Keratinocyte (primary cell): ENCODE data around the gene MLLT10. TPM values are rescaled to one million over a fixed set of nuclear protein-coding genes. Genes with fewer than 3 reads are reported as not detected.

Experiments
- DNase-seq: peaks from one replicate; pipeline ENCODE4 v3.0.0-alpha.2; 2011; ENCODE audit warnings: low read depth, missing footprints, low spot score
- FAIRE-seq: peaks from 2 replicates; lab custom pipeline; 2011; peaks lifted over from hg19 to GRCh38; lab: Jason Lieb, UNC
- H2AFZ ChIP-seq: 2 replicates; pipeline ENCODE4 v1.6.0; 2012; ENCODE audit warnings: low read length, control low read depth, inconsistent platforms; ENCODE audit not compliant: control insufficient read depth
- H3K27ac ChIP-seq: 2 replicates; pipeline ENCODE4 v1.5.1; 2011; ENCODE audit warnings: low read length; ENCODE audit not compliant: control insufficient read depth, insufficient read depth
- H3K27me3 ChIP-seq: 3 replicates; pipeline ENCODE4 v1.6.0; 2011; ENCODE audit warnings: low read length; ENCODE audit not compliant: control insufficient read depth, insufficient read depth; ENCODE audit errors: extremely low read depth
- H3K36me3 ChIP-seq, 2 experiments: 2 replicates in 1 of 2; 3 replicates in 1 of 2; pipeline ENCODE4 v1.5.1; 2011; ENCODE audit warnings: low read length in 2 of 2, mild to moderate bottlenecking in 1 of 2; ENCODE audit not compliant: control insufficient read depth in 2 of 2, insufficient read depth in 2 of 2; ENCODE audit errors: extremely low read depth in 1 of 2
- H3K4me1 ChIP-seq: 3 replicates; pipeline ENCODE4 v1.5.1; 2011; ENCODE audit warnings: low read length; ENCODE audit not compliant: control insufficient read depth, insufficient read depth; ENCODE audit errors: extremely low read depth
- H3K4me2 ChIP-seq: 3 replicates; pipeline ENCODE4 v1.6.0; 2011; ENCODE audit warnings: low read depth, low read length; ENCODE audit not compliant: control insufficient read depth, insufficient read depth; ENCODE audit errors: extremely low read depth
- H3K4me3 ChIP-seq, 3 experiments: fragments of 200-600 bp in 1 of 3; sonication (generic) in 1 of 3; 2 replicates in 2 of 3; 3 replicates in 1 of 3; pipeline ENCODE4 v1.5.1; 2011 to 2016; ENCODE audit warnings: low read length in 3 of 3, mild to moderate bottlenecking in 3 of 3, control low read depth in 2 of 3, inconsistent platforms in 1 of 3, low read depth in 1 of 3, mixed read lengths in 1 of 3, mixed run types in 1 of 3, moderate library complexity in 1 of 3; ENCODE audit not compliant: control insufficient read depth in 2 of 3, insufficient read depth in 2 of 3; ENCODE audit errors: extremely low read depth in 1 of 3
- H3K79me2 ChIP-seq: 2 replicates; pipeline ENCODE4 v1.6.0; 2012; ENCODE audit warnings: low read length; ENCODE audit not compliant: control insufficient read depth, insufficient read depth
- H3K9ac ChIP-seq: 3 replicates; pipeline ENCODE4 v1.6.0; 2011; ENCODE audit warnings: low read length; ENCODE audit not compliant: control insufficient read depth, insufficient read depth; ENCODE audit errors: extremely low read depth
- H3K9me1 ChIP-seq: 3 replicates; pipeline ENCODE4 v1.6.0; 2011; ENCODE audit warnings: low read length; ENCODE audit not compliant: control insufficient read depth, insufficient read depth; ENCODE audit errors: extremely low read depth
- H3K9me3 ChIP-seq: 2 replicates; pipeline ENCODE4 v1.5.1; 2012; ENCODE audit warnings: low read depth, low read length; ENCODE audit not compliant: control insufficient read depth
- H4K20me1 ChIP-seq: 3 replicates; pipeline ENCODE4 v1.6.0; 2011; ENCODE audit warnings: low read length; ENCODE audit not compliant: control insufficient read depth, insufficient read depth; ENCODE audit errors: extremely low read depth
- CTCF ChIP-seq, 3 experiments: IDR thresholded peaks in 1 of 3; conservative IDR thresholded peaks in 1 of 3; optimal IDR thresholded peaks in 1 of 3; 2 replicates in 2 of 3; 3 replicates in 1 of 3; pipeline versions ENCODE3 to v1.5.1; 2011; ENCODE audit warnings: low read length in 3 of 3, mild to moderate bottlenecking in 3 of 3, moderate library complexity in 2 of 3, control low read depth in 1 of 3, inconsistent platforms in 1 of 3; ENCODE audit not compliant: insufficient read depth in 2 of 3; ENCODE audit errors: extremely low read depth in 1 of 3
- EZH2 ChIP-seq: IDR thresholded peaks from one replicate; pipeline ENCODE4 v1.6.1; 2012; ENCODE audit warnings: inconsistent platforms, mild to moderate bottlenecking, low read length, moderate library complexity
- dilution Hi-C: fragments of 300-500 bp; cut with MboI; formaldehyde crosslinking; loops from one replicate; pipeline ENCODE4 v1.7.0; 2020; ENCODE audit warnings: low sequenced_read_pairs; ENCODE audit not compliant: extremely low pct_ligation_motif_present
- polyA plus RNA-seq, 5 experiments: library from polyadenylated mRNA; depleted of rRNA in 3 of 5; stranded (reverse) in 3 of 5; stranded (forward) in 1 of 5; unstranded in 1 of 5; fragments of >200 nt; gene quantifications; 1 replicate in 1 of 5; 2 replicates in 3 of 5; 3 replicates in 1 of 5; pipeline versions ENCODE4 v1.2.1 to v1.2.3, GENCODE V29; 2011 to 2012; ENCODE audit warnings: missing spikeins in 2 of 5, low read depth in 1 of 5, low replicate concordance in 1 of 5

Gene MLLT10
- polyA plus RNA-seq, 1 donor (not counting 4 experiments of a cell fraction or from before 2014, with no cell fraction given), result 40.2 TPM

- no peak for FAIRE-seq
- peak overlapping the region; percentile 90 for H3K27ac ChIP-seq
- H3K4me1 ChIP-seq, result peaks cover 46% of the 10 kb centered on the region
- H3K4me2 ChIP-seq, result peak overlapping the region; percentile 100
- H3K36me3 ChIP-seq, result no peaks in the 10 kb centered on the region
- peak overlapping the region in 1 of 3 experiments; percentile 4 for H3K4me3 ChIP-seq
- H3K79me2 ChIP-seq, result no peaks in the 10 kb centered on the region
- no peak overlapping the region for H2AFZ ChIP-seq
- TF ChIP-seq EZH2 (no peak), CTCF (optimal IDR thresholded peaks at IDR 0.05 in 1 of 3, IDR thresholded peaks at IDR 0.05 in 1 of 3, conservative IDR thresholded peaks at IDR 0.05 in 1 of 3; ENCODE audit: extremely low read depth in 1 of 3, insufficient read depth in 2 of 3, low read length in 3 of 3) (no peak)
- no peaks in the 10 kb centered on the region for H4K20me1 ChIP-seq
- H3K9me1 ChIP-seq, result no peaks in the 10 kb centered on the region
- dilution Hi-C loops, result no loop called here
- peak overlapping the region; percentile 81 for H3K9ac ChIP-seq
- H3K27me3 ChIP-seq, result no peaks in the 10 kb centered on the region
- no peak for DNase-seq
- no peaks in the 10 kb centered on the region for H3K9me3 ChIP-seq
Measured at GRCh38 chr10:21520509-21520908, 13.5 kb upstream of the MLLT10 start.

DNA sequence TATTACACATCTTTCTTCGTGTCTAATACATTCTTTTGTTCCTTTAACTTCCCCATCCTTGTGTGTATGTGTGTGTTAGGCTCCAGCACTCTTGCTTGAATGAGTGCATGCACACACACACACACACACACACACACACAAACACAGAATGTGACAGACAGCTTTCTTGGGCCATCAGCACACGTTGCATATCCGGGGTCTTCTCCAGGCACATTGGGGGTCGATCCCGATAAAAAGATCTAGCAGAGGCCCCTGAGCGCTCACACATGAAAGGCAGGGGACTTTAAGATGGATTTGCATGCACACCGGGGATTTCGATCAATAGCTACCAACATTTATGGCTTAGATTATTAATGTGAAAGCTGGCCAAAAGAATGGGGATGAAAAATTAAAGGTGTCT lies 13.1 kb upstream of the MLLT10 start:
- TF ChIP-seq EZH2 (no peak), CTCF (optimal IDR thresholded peaks at IDR 0.05 in 1 of 3, IDR thresholded peaks at IDR 0.05 in 1 of 3, conservative IDR thresholded peaks at IDR 0.05 in 1 of 3; ENCODE audit: extremely low read depth in 1 of 3, insufficient read depth in 2 of 3, low read length in 3 of 3) (no peak)
- Histone ChIP-seq H3K79me2 (no peaks in the 10 kb centered on the region), H3K36me3 (no peaks in the 10 kb centered on the region), H3K4me3 (no peak overlapping the region), H4K20me1 (no peaks in the 10 kb centered on the region), H3K9ac (no peak overlapping the region), H3K4me2 (peak overlapping the region; percentile 100), H3K9me1 (no peaks in the 10 kb centered on the region), H3K9me3 (no peaks in the 10 kb centered on the region), H3K27me3 (no peaks in the 10 kb centered on the region), H3K27ac (no peak overlapping the region), H3K4me1 (peaks cover 42% of the 10 kb centered on the region), H2AFZ (no peak overlapping the region)
- DNase-seq (no peak), FAIRE-seq (no peak)
- dilution Hi-C loops, result no loop called here
